Common myeloid progenitor, CD34-positive (primary cell): ENCODE data around the gene CD274.
"Not testable (repeated sequence)": the region's sequence is repeated elsewhere in the genome, so short reads cannot be mapped to it uniquely, and the experiment has no call there.

Source experiments
- CTCF ChIA-PET: fragments of 350-600 bp; sonication (Branson Sonifier 250); formaldehyde crosslinking; loops from one replicate; lab custom pipeline; 2021; ENCODE audit warnings: antibody characterized with exemption; lab: Charles Lee
- POLR2A ChIA-PET: fragments of 350-600 bp; sonication (Branson Sonifier 250); formaldehyde crosslinking; loops from one replicate; lab custom pipeline; 2021; ENCODE audit warnings: antibody characterized with exemption; lab: Charles Lee
- DNase-seq, 3 donors: peaks; one replicate each; pipeline versions ENCODE4 v3.0.0 to v3.0.0-alpha.2; 2013
- H3K27ac ChIP-seq, 2 experiments: 1 replicate in 1 of 2; 2 replicates in 1 of 2; pipeline ENCODE4 v1.7.0; 2013; ENCODE audit warnings: inconsistent platforms in 2 of 2, low read length in 2 of 2, mild to moderate bottlenecking in 2 of 2, low read depth in 1 of 2, moderate library complexity in 1 of 2; ENCODE audit not compliant: severe bottlenecking in 2 of 2, insufficient read depth in 1 of 2, poor library complexity in 1 of 2
- H3K27me3 ChIP-seq, 5 experiments: replicated peaks in 2 of 5; 1 replicate in 3 of 5; 2 replicates in 2 of 5; pipeline versions ENCODE4 v1.6.1 to v1.7.0; 2013; ENCODE audit warnings: low read length in 4 of 5, mild to moderate bottlenecking in 2 of 5, moderate library complexity in 2 of 5, inconsistent platforms in 1 of 5; ENCODE audit not compliant: insufficient read depth in 5 of 5, control insufficient read depth in 4 of 5
- H3K36me3 ChIP-seq, 4 experiments: 1 replicate in 2 of 4; 2 replicates in 2 of 4; pipeline versions ENCODE4 v1.6.1 to v1.7.0; 2013; ENCODE audit warnings: low read length in 3 of 4, control low read depth in 1 of 4, mild to moderate bottlenecking in 1 of 4; ENCODE audit not compliant: control insufficient read depth in 4 of 4, insufficient read depth in 4 of 4
- H3K4me1 ChIP-seq, 4 experiments: 1 replicate in 3 of 4; 2 replicates in 1 of 4; pipeline versions ENCODE4 v1.6.1 to v1.7.1; 2013; ENCODE audit warnings: low read length in 3 of 4, mild to moderate bottlenecking in 3 of 4, control low read depth in 1 of 4, inconsistent platforms in 1 of 4, moderate library complexity in 1 of 4; ENCODE audit not compliant: control insufficient read depth in 4 of 4, insufficient read depth in 4 of 4; ENCODE audit errors: control extremely low read depth in 1 of 4
- H3K4me3 ChIP-seq, 7 experiments: 1 replicate in 4 of 7; 2 replicates in 3 of 7; pipeline versions ENCODE4 v1.5.1 to v1.7.0; 2013; ENCODE audit warnings: mild to moderate bottlenecking in 7 of 7, low read length in 6 of 7, moderate library complexity in 6 of 7, inconsistent platforms in 2 of 7, low read depth in 2 of 7, control low read depth in 1 of 7; ENCODE audit not compliant: insufficient read depth in 4 of 7, control insufficient read depth in 1 of 7; ENCODE audit errors: extremely low read depth in 1 of 7
- H3K9me3 ChIP-seq, 5 experiments: 1 replicate in 4 of 5; 2 replicates in 1 of 5; pipeline versions ENCODE4 v1.6.1 to v1.7.1; 2013; ENCODE audit warnings: low read length in 4 of 5, mild to moderate bottlenecking in 2 of 5, inconsistent platforms in 1 of 5, low read depth in 1 of 5, moderate library complexity in 1 of 5; ENCODE audit not compliant: control insufficient read depth in 4 of 5, insufficient read depth in 2 of 5; ENCODE audit errors: control extremely low read depth in 1 of 5
- WGBS: methylation state at CpG from one replicate; pipeline ENCODE4 v1.1.5; 2013; ENCODE audit not compliant: insufficient coverage; 5-methylcytosine and 5-hydroxymethylcytosine counted together

The CD274 gene

DNA sequence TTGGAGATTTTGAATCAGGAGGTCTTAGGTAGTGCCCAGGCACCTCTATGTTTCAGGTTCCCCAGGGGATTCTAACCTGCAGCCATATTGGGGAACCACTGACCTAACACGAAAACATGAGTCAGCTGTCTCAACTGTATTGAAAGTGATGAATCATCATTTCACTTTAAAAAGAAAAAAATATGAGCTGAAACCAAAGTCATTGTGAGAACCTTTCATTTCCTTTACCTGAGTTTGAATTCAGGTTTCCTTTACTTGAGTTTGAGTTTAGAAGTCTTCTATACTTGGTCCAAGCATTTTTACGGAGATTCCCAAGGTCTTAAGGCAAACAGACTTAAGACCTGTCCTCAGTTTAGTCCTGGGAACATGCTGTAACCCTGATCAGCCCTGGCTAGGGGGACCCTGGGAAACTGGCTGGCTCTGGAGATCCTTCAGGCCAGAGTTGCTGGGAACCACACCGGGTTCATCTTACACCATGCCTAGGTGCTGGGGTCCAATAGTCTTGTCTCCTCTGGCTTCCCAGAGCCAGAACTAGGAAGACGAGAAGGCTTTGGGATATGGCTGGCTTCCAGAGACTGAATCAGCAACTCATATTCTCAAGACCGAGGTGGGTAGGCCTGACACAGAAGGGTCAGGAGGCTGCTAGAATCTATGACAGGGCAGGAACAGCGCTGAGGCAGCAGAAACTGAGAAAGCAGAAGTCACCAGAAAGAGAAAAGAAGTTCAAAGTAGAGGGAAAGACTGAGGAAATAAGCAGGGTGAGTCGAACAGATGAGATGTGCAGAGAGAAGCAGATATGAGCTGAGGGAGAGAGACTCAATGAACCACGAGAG is 43.6 kb downstream of the CD274 start:
- CTCF ChIA-PET: interaction anchor here (1.4 to 1.6 kb wide), 3 partner anchors 11 to 107 kb away, joined by 3 to 6 read pairs (median 4); no protein-coding TSS in a partner anchor
- 33% methylated on average over 5 of the region's 8 CpGs for WGBS
- Histone ChIP-seq H3K4me3 (peak overlapping the region in 1 of 7 experiments; percentile 26), H3K4me1 (peaks cover 0 to 30% (median 14%) of the 10 kb centered on the region in 4 experiments), H3K9me3 (no peaks in the 10 kb centered on the region), H3K27ac (peak overlapping the region in 1 of 2 experiments; percentile 69), H3K36me3 (no peaks in the 10 kb centered on the region), H3K27me3 (no peaks in the 10 kb centered on the region)
- peak; percentile 57 to 92 (median 90) for DNase-seq
- POLR2A ChIA-PET: no interaction called here

- DNase-seq, POLR2A ChIA-PET, H3K27ac ChIP-seq, H3K9me3 ChIP-seq, H3K27me3 ChIP-seq, H3K4me3 ChIP-seq, H3K36me3 ChIP-seq, CTCF ChIA-PET: not testable (repeated sequence)
- peaks cover 0 to 35% (median 20%) of the 10 kb centered on the region in 4 experiments for H3K4me1 ChIP-seq
- 90% methylated on average over 2 of the region's 3 CpGs for WGBS
These were observed 44.4 kb downstream of the CD274 start for GRCh38 chr9:5494765-5495164.

GRCh38 chr9:5499157-5499556 is 48.8 kb downstream of the CD274 start:
- POLR2A ChIA-PET: interaction anchor here (1.2 kb wide), 1 partner anchor 544 kb away, joined by 3 read pairs; no protein-coding TSS in a partner anchor

GRCh38 chr9:5499889-5500398 is 49.6 kb downstream of the CD274 start:
- Histone ChIP-seq H3K9me3 (peaks cover 0 to 1% (median 0%) of the 10 kb centered on the region in 5 experiments), H3K4me1 (peaks cover 0 to 39% (median 36%) of the 10 kb centered on the region in 4 experiments), H3K27ac (peak overlapping the region in 1 of 2 experiments; percentile 66), H3K4me3 (peak overlapping the region in 4 of 7 experiments; percentile 20 to 50 (median 36)), H3K27me3 (no peaks in the 10 kb centered on the region), H3K36me3 (no peaks in the 10 kb centered on the region)
- ChIA-PET CTCF (interaction anchor here (1.0 to 2.2 kb wide), 3 partner anchors 11 to 88 kb away, joined by 3 to 4 read pairs (median 4); no protein-coding TSS in a partner anchor), POLR2A (no interaction called here)
- DNase-seq: peak; percentile 96 to 99 (median 98)
- WGBS: 0% methylated on average over 3 of the region's 4 CpGs

More at GRCh38 chr9:5499157-5499556, 48.8 kb downstream of the CD274 start:
- Histone ChIP-seq H3K27me3 (no peaks in the 10 kb centered on the region), H3K4me1 (peaks cover 0 to 41% (median 38%) of the 10 kb centered on the region in 4 experiments), H3K27ac (no peak overlapping the region), H3K9me3 (no peaks in the 10 kb centered on the region), H3K4me3 (no peak overlapping the region), H3K36me3 (no peaks in the 10 kb centered on the region)
- no peak for DNase-seq
- CTCF ChIA-PET: interaction anchor here (1.0 to 1.5 kb wide), 4 partner anchors 10 to 90 kb away, joined by 3 to 5 read pairs (median 4); no protein-coding TSS in a partner anchor
- WGBS: no CpG with 5 or more reads among the region's 1 CpG

GRCh38 chr9:5500441-5501235 is 50.3 kb downstream of the CD274 start:
- H3K36me3 ChIP-seq: no peaks in the 10 kb centered on the region
- no peaks in the 10 kb centered on the region for H3K27me3 ChIP-seq
- DNase-seq: peak; percentile 58 to 82 (median 73)
- H3K4me3 ChIP-seq: peak overlapping the region in 4 of 7 experiments; percentile 20 to 50 (median 36)
- WGBS: 11% methylated on average over 9 of the region's 18 CpGs
- peaks cover 0 to 2% (median 0%) of the 10 kb centered on the region in 5 experiments for H3K9me3 ChIP-seq
- POLR2A ChIA-PET: interaction anchor here (0.6 kb wide), 1 partner anchor 122 kb away, joined by 3 read pairs; no protein-coding TSS in a partner anchor
- peaks cover 0 to 39% (median 36%) of the 10 kb centered on the region in 4 experiments for H3K4me1 ChIP-seq
- CTCF ChIA-PET: interaction anchor here (1.7 to 2.2 kb wide), 2 partner anchors 50 to 87 kb away, joined by 4 to 6 read pairs; partner anchors contain the start of gene CD274
- peak overlapping the region in 1 of 2 experiments; percentile 66 for H3K27ac ChIP-seq

- DNase-seq: no peak
- WGBS: 100% methylated on average over 5 of the region's 6 CpGs
- no peak overlapping the region for H3K27ac ChIP-seq
- peaks cover 0 to 39% (median 36%) of the 10 kb centered on the region in 4 experiments for H3K4me1 ChIP-seq
- POLR2A ChIA-PET: no interaction called here
- no peaks in the 10 kb centered on the region for H3K27me3 ChIP-seq
- H3K9me3 ChIP-seq: peaks cover 0 to 2% (median 0%) of the 10 kb centered on the region in 5 experiments
- no peaks in the 10 kb centered on the region for H3K36me3 ChIP-seq
- no peak overlapping the region for H3K4me3 ChIP-seq
- CTCF ChIA-PET: interaction anchor here (1.0 kb wide), 1 partner anchor 27 kb away, joined by 3 read pairs; no protein-coding TSS in a partner anchor
These were observed 52.2 kb downstream of the CD274 start for GRCh38 chr9:5502553-5502952.
